SH-SY5Y (cell line): ENCODE results near the gene SARNP.

ENCODE experiments used
- GATA2 ChIP-seq: IDR thresholded peaks from 2 replicates; pipeline ENCODE4 v1.6.1; 2011; ENCODE audit warnings: mild to moderate bottlenecking, low read depth, low read length
- GATA3 ChIP-seq: IDR thresholded peaks from 2 replicates; pipeline ENCODE4 v1.6.1; 2011; ENCODE audit warnings: low read depth, mild to moderate bottlenecking, low read length, moderate library complexity

DNA sequence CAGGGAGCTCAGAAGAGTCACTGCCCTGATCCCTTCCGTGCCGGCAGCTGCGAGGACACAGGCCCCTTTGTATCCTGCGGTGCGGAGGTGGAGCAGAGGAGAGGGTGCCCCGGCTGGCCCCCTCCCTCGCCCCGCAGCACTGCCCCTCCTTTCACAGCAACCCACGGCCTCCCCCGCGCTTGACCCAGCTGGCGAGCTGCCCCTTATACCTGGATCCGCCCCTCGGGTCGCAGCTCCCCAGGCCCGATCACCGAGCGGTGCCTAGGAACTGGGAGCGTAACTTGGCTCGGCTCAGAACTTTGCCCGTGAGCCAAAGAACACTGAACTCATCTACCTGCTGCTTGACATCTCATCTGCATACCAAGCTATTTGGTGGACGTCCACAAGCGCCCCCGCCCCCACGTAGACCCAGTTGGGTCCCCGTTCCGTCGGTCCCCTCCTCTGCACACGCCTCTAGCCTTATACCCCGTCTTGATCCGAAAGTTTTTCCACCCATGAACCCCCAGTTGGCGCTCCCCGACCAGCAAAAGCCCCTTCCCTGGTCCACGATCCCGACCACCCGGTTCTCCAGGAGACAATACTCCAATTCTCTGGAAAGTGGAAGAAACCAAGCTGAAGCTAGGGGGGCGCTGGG lies 12.6 kb upstream of the SARNP start:
- no peak for TF ChIP-seq GATA2
- no peak for TF ChIP-seq GATA3
